Measurements from ENCODE around the gene SLC17A7.

The SLC17A7 gene

DNA sequence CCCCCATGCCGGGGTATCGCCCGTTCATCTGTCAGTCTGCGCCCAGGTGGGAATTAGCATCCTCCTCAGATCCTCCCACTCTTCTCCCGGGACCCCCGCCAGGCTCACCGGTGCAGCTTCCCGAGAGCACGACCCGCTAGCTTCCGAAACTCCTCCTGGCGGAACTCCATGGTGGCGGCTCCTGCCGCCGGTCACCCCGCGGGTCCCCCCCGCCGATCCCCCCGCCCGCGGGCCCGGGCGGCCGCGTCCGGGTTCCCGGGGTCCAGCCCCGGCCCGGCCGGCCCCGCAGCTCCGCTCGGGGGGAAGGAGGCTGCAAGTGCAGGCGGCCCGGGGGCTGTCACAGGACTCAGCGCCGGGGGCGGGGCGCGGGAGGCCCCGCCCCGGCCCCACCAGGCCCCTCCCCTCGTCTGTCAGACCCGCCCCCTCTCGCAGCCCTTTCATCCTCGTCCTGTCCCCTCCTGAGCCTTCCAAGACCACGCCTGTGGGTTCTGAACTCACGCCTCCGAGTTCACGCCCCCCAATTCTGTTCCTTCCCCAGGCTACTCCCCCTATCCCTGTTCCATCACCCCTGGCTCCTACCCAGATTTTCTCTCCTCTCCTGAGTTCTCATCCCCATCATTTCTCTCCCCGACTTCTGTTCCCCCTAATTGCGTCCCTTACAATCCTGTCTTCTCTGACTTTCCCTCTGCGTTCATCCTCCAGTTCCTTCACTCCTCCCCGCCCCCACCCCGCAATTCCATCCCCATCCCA lies at the start of gene SLC17A7:
TSS of gene SLC17A7 (minus strand) at position 318 of the 750 bp plus-strand sequence. CDS start at position 170, 148 bp downstream.
- no peak for TF ChIP-seq PPARA (CRISPR knock-in tag; IDR thresholded peaks at IDR 0.05; ENCODE audit: borderline replicate concordance)
- no peak for TF ChIP-seq BACH2 (CRISPR knock-in tag; IDR thresholded peaks at IDR 0.05; ENCODE audit: borderline replicate concordance)
- TF ChIP-seq, protein P1, sequence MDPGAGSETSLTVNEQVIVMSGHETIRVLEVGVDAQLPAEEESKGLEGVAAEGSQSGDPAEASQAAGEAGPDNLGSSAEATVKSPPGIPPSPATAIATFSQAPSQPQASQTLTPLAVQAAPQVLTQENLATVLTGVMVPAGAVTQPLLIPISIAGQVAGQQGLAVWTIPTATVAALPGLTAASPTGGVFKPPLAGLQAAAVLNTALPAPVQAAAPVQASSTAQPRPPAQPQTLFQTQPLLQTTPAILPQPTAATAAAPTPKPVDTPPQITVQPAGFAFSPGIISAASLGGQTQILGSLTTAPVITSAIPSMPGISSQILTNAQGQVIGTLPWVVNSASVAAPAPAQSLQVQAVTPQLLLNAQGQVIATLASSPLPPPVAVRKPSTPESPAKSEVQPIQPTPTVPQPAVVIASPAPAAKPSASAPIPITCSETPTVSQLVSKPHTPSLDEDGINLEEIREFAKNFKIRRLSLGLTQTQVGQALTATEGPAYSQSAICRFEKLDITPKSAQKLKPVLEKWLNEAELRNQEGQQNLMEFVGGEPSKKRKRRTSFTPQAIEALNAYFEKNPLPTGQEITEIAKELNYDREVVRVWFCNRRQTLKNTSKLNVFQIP (CRISPR knock-in tag; IDR thresholded peaks at IDR 0.05; ENCODE audit: borderline replicate concordance, low read depth) = no peak
- TF ChIP-seq ZNF565 (CRISPR knock-in tag; conservative IDR thresholded peaks at IDR 0.05; ENCODE audit: low read depth) = no peak
- no peak for TF ChIP-seq ESRRG (CRISPR knock-in tag; IDR thresholded peaks at IDR 0.05)
- TF ChIP-seq SNAI2 (CRISPR knock-in tag; IDR thresholded peaks at IDR 0.05) = no peak
- no peak for TF ChIP-seq ZNF70 (CRISPR knock-in tag; IDR thresholded peaks at IDR 0.05)
- TF ChIP-seq CSDC2 (CRISPR knock-in tag; IDR thresholded peaks at IDR 0.05) = no peak
- TF ChIP-seq, protein P2, sequence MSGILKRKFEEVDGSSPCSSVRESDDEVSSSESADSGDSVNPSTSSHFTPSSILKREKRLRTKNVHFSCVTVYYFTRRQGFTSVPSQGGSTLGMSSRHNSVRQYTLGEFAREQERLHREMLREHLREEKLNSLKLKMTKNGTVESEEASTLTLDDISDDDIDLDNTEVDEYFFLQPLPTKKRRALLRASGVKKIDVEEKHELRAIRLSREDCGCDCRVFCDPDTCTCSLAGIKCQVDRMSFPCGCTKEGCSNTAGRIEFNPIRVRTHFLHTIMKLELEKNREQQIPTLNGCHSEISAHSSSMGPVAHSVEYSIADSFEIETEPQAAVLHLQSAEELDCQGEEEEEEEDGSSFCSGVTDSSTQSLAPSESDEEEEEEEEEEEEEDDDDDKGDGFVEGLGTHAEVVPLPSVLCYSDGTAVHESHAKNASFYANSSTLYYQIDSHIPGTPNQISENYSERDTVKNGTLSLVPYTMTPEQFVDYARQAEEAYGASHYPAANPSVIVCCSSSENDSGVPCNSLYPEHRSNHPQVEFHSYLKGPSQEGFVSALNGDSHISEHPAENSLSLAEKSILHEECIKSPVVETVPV (CRISPR knock-in tag; IDR thresholded peaks at IDR 0.05) = no peak
- no peak for TF ChIP-seq TOX (CRISPR knock-in tag; IDR thresholded peaks at IDR 0.05; ENCODE audit: borderline replicate concordance)
- no peak for TF ChIP-seq ZFP30 (CRISPR knock-in tag; IDR thresholded peaks at IDR 0.05)
- no peak for TF ChIP-seq ISL1 (CRISPR knock-in tag; IDR thresholded peaks at IDR 0.05)
- no peak for TF ChIP-seq GLIS3 (CRISPR knock-in tag; IDR thresholded peaks at IDR 0.05)
- no peak for TF ChIP-seq OSR1 (CRISPR knock-in tag; IDR thresholded peaks at IDR 0.05)
- TF ChIP-seq, protein P3, sequence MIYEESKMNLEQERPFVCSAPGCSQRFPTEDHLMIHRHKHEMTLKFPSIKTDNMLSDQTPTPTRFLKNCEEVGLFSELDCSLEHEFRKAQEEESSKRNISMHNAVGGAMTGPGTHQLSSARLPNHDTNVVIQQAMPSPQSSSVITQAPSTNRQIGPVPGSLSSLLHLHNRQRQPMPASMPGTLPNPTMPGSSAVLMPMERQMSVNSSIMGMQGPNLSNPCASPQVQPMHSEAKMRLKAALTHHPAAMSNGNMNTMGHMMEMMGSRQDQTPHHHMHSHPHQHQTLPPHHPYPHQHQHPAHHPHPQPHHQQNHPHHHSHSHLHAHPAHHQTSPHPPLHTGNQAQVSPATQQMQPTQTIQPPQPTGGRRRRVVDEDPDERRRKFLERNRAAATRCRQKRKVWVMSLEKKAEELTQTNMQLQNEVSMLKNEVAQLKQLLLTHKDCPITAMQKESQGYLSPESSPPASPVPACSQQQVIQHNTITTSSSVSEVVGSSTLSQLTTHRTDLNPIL (CRISPR knock-in tag; IDR thresholded peaks at IDR 0.05; ENCODE audit: low read depth) = no peak
- no peak for ATAC-seq

GRCh38 chr19:49490287-49491029 lies 49.1 kb upstream of the SLC17A7 start:
- TF ChIP-seq ZFP3 (CRISPR knock-in tag; IDR thresholded peaks at IDR 0.05) (no peak), ARNTL (CRISPR knock-in tag; IDR thresholded peaks at IDR 0.05; ENCODE audit: borderline replicate concordance, low read depth) (no peak)
- TF ChIP-seq, protein P1 (CRISPR knock-in tag; IDR thresholded peaks at IDR 0.05; ENCODE audit: borderline replicate concordance, low read depth) = no peak
- no peak for ATAC-seq

DNA sequence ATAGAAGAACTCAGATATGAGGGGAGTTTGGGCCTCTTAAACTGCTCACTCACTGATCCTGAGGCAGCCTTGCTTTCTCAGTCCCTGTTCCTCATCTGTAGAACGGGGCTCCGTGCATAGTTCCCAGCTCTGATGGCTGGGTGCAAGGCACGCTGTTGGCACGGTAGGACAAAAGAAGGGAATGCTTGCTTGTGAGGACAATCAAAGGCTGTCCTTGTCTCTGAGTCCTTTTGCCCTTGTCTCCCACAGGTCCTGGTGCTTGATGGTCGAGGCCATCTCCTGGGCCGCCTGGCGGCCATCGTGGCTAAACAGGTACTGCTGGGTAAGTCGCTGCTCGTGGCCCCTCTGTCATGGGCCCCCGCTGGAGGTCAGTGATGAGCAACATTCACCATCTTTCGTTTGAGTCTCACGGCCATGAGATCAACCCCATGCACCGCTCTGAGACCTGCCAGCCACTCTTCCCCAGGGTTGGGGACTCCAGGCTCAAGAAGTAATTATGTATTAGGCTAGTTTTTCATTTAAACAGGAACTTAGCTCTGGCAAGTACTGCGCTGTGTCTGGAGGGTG lies 48.4 kb upstream of the SLC17A7 start:
- TF ChIP-seq ZC3H10 (CRISPR knock-in tag; IDR thresholded peaks at IDR 0.05) (no peak), TOX (CRISPR knock-in tag; IDR thresholded peaks at IDR 0.05; ENCODE audit: borderline replicate concordance) (no peak), BACH2 (CRISPR knock-in tag; IDR thresholded peaks at IDR 0.05; ENCODE audit: borderline replicate concordance) (no peak)
- TF ChIP-seq, protein P2 (CRISPR knock-in tag; IDR thresholded peaks at IDR 0.05) = no peak
- ATAC-seq = no peak
